Activated CD4-positive, alpha-beta T cell treated with anti-CD3 and anti-CD28 coated beads, Interleukin-2, amount 50 U/mL, for 48 hours (primary cell): ENCODE results near the gene BCL2L11.

ENCODE experiments used
- DNase-seq, 2 experiments: peaks; one replicate each; pipeline ENCODE4 v3.0.0-alpha.2; 2020

Gene BCL2L11

DNA sequence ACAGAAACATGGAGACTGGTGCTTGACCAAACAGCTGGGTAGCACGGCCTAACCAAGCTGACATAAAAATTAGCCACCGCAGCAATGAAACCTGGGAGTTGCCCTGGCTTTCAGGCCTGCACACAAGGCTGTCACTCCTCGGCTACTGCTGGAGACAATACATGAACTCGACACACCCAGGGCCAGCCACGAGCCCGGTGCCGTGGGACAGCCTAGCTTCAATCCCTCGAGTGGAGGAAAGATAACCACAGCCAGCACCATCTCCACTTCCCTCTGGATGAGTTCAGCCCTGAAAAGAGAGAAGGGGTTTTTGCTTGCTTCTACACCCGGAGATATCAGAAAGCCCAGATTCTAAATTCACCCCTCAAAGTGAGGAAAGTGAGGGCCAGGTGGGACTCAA is 78.0 kb downstream of the BCL2L11 start:
- DNase-seq: no peak

DNA sequence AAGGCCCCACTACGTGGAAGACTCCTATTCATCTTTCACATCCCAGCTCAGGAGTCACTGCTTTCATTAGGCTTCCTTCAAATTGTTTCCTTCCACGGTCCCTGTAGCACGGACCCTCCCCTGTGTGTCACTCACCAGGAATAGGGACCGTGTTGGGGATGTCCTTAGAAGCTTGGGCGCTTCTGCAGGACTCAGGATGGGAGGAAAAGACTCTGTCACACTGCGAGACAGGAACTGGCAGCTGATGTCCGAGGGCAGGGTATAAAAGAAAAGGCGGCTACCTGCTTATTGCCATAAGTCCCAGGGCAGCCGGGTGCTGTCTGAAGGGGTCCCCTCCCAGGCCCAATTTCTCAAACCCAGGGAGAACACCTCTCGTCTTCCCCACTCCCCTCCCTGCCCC is 79.1 kb downstream of the BCL2L11 start:
- no peak for DNase-seq

GRCh38 chr2:111200333-111200881 is 79.7 kb downstream of the BCL2L11 start:
- no peak for DNase-seq

DNA sequence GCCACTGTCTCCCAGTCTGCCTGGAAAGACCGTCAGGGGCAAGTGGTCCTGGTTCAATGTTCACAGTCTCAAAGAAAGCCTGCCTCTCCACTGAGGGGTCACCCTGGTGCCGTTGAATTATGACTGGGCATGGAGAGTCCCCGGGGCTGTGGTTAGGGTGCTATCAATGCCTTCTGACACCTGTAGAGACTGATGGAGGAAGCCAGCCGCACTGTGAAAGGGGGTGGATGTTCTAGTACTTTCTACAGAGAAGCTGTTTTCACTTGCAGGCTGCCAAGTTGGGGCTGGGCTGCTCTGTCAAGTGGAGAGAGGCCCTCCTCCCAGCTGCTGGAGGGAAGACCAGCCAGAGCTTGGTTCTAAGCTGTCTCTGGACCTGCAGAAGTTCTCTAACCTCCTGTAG is 80.5 kb downstream of the BCL2L11 start:
- no peak for DNase-seq

GRCh38 chr2:111202266-111203040 is 81.7 kb downstream of the BCL2L11 start:
- no peak for DNase-seq

- no peak for DNase-seq
Measured at GRCh38 chr2:111204706-111205105, 84.0 kb downstream of the BCL2L11 start.

- DNase-seq: no peak
Measured at GRCh38 chr2:111205774-111206173, 85.1 kb downstream of the BCL2L11 start.

GRCh38 chr2:111207851-111208250 is 87.1 kb downstream of the BCL2L11 start:
- DNase-seq: no peak

- no peak for DNase-seq
Measured at GRCh38 chr2:111208639-111209038, 87.9 kb downstream of the BCL2L11 start.

GRCh38 chr2:111209045-111209514 is 88.4 kb downstream of the BCL2L11 start:
- DNase-seq: peak; percentile 19 to 37

DNA sequence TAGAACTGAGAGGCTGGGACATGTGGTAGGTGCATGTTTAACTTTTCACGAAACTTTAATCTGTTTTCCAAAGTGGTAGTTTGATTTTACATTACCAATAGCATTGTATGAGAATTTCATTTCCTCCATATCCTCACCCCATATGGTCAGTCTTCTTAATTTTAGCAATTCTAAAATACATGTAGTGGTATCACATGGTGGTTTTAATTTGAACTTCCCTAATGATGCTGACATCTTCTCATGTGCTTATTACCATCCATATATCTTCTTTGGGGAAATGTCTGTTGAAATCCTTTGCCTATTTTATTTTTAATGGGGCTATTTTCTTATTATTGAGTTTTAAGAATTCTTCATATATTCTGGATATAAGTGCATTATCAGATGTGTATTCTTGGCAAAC is 89.3 kb downstream of the BCL2L11 start:
- no peak for DNase-seq

DNA sequence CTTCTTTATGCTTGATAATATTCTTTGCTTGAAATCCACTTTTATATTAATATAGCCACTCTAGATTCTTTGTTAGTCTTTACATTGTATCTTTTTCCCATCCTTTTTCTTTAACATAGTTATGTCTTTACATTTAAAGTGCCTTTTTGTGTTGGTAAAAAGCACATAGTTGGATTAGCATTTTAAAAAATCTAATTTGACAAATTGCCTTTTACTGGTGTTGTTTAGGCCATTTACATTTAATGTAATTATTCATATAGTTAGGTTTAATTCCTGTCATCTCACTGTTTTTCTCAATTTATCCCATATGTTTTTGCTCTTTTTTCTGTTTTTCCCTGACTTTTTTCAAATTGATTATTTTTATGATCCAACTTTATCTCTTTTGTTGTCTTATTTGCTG is 93.2 kb downstream of the BCL2L11 start:
- no peak for DNase-seq

GRCh38 chr2:111216811-111217652 is 96.3 kb downstream of the BCL2L11 start:
- DNase-seq: no peak
